NB4 (cell line): ENCODE data around the gene DUSP16.

ENCODE experiments used
- MYC ChIP-seq: IDR thresholded peaks from 2 replicates; pipeline ENCODE4 v1.6.1; 2011; ENCODE audit warnings: low read depth, low read length
- POLR2A ChIP-seq: IDR thresholded peaks from 2 replicates; pipeline ENCODE4 v1.6.1; 2011; ENCODE audit warnings: mild to moderate bottlenecking; ENCODE audit not compliant: insufficient read length; ENCODE audit errors: extremely low read depth
- TF ChIP-seq, protein P1 (sequence below): IDR thresholded peaks from one replicate; pipeline ENCODE4 v1.5.1; 2012; ENCODE audit warnings: low read depth, low read length
- TF ChIP-seq, protein P2 (sequence below): IDR thresholded peaks from 2 replicates; pipeline ENCODE4 v1.6.1; 2011; ENCODE audit warnings: low read depth, low read length

DNA sequence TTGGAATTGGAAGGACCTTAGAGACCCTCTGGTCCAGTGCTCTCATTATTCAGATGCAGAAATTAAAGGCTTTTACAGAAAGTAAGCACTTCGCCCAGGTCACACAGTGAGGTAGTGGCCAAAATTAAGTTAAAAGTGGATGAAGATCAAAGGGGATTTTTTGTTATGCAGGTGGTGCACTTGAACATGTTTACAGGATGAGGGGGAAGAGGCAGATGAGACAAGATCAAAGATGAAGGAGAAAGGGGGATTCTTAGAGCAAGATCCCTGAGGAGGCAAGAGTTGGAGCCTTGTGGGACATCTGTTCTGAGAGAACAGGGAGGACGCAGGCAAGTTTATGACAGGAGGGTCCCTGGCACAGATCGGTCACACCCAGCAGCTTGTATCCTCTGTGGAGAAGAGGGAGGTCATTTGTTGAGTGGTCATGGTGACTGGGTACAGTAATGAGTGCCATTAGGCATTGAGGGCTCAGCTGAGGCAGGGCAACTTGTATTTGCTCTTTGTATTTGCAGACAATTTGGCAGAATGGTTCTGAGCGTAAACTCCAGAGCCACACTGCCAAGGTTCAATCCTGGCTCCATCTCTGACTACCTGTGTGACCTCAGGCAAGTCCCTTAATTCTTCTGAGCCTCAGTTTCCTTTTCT lies 121.8 kb downstream of the DUSP16 start:
- TF ChIP-seq, protein P1, sequence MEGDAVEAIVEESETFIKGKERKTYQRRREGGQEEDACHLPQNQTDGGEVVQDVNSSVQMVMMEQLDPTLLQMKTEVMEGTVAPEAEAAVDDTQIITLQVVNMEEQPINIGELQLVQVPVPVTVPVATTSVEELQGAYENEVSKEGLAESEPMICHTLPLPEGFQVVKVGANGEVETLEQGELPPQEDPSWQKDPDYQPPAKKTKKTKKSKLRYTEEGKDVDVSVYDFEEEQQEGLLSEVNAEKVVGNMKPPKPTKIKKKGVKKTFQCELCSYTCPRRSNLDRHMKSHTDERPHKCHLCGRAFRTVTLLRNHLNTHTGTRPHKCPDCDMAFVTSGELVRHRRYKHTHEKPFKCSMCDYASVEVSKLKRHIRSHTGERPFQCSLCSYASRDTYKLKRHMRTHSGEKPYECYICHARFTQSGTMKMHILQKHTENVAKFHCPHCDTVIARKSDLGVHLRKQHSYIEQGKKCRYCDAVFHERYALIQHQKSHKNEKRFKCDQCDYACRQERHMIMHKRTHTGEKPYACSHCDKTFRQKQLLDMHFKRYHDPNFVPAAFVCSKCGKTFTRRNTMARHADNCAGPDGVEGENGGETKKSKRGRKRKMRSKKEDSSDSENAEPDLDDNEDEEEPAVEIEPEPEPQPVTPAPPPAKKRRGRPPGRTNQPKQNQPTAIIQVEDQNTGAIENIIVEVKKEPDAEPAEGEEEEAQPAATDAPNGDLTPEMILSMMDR = no peak
- TF ChIP-seq, protein P2, sequence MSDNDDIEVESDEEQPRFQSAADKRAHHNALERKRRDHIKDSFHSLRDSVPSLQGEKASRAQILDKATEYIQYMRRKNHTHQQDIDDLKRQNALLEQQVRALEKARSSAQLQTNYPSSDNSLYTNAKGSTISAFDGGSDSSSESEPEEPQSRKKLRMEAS = no peak
- no peak for TF ChIP-seq POLR2A
- TF ChIP-seq MYC = no peak
